WTC11 (cell line): ENCODE results near the gene ADGRV1. TPM values are rescaled to one million over a fixed set of nuclear protein-coding genes. Genes with fewer than 3 reads are reported as not detected.

Experiments
- ATAC-seq: fragments of 200-7000 bp; cut with Tn5 transposase; 2 replicates; pipeline ENCODE4 v1.10.0; 2021; ENCODE audit warnings: mild to moderate bottlenecking, moderate library complexity
- CTCF ChIA-PET: fragments of 300-600 bp; sonication (Branson Sonifier 250); formaldehyde crosslinking; loops from one replicate; lab custom pipeline; 2021; ENCODE audit warnings: antibody characterized with exemption; lab: Charles Lee
- POLR2A ChIA-PET: fragments of 350-600 bp; sonication (Branson Sonifier 250); formaldehyde crosslinking; loops from one replicate; lab custom pipeline; 2021; ENCODE audit warnings: antibody characterized with exemption; lab: Charles Lee
- DNase-seq: peaks from one replicate; pipeline ENCODE4 v3.0.0; 2021; ENCODE audit warnings: low spot score
- H3K27ac Mint-ChIP-seq: 2 replicates; pipeline ENCODE4 v1.8.0; 2021; ENCODE audit warnings: mixed read lengths
- H3K27me3 Mint-ChIP-seq: 2 replicates; pipeline ENCODE4 v1.8.0; 2021; ENCODE audit warnings: low read depth, mild to moderate bottlenecking, moderate library complexity, mixed read lengths
- H3K36me3 Mint-ChIP-seq: 2 replicates; pipeline ENCODE4 v1.8.0; 2021; ENCODE audit warnings: mixed read lengths
- H3K4me1 Mint-ChIP-seq: 2 replicates; pipeline ENCODE4 v1.8.0; 2022; ENCODE audit warnings: mixed read lengths
- H3K4me3 Mint-ChIP-seq: 2 replicates; pipeline ENCODE4 v1.8.0; 2021; ENCODE audit warnings: mild to moderate bottlenecking, moderate library complexity, mixed read lengths
- H3K9me3 Mint-ChIP-seq: 2 replicates; pipeline ENCODE4 v1.8.0; 2021; ENCODE audit warnings: mixed read lengths
- AFF4 ChIP-seq: sonication (generic); formaldehyde crosslinking; IDR thresholded peaks from 2 replicates; pipeline ENCODE4 v1.8.1; 2023; ENCODE audit warnings: mild to moderate bottlenecking, missing genetic modification reagents, borderline replicate concordance
- ATF3 ChIP-seq: sonication (generic); formaldehyde crosslinking; conservative IDR thresholded peaks from 2 replicates; pipeline ENCODE4 v1.8.1; 2022; ENCODE audit warnings: mild to moderate bottlenecking, missing genetic modification reagents
- CREB1 ChIP-seq: sonication (generic); formaldehyde crosslinking; IDR thresholded peaks from 2 replicates; pipeline ENCODE4 v1.8.0; 2023; ENCODE audit warnings: mild to moderate bottlenecking, missing genetic modification reagents
- CREM ChIP-seq: sonication (generic); formaldehyde crosslinking; IDR thresholded peaks from 2 replicates; pipeline ENCODE4 v1.8.1; 2022; ENCODE audit warnings: mild to moderate bottlenecking, missing genetic modification reagents, moderate library complexity
- ELF4 ChIP-seq: sonication (generic); formaldehyde crosslinking; IDR thresholded peaks from 2 replicates; pipeline ENCODE4 v1.8.1; 2022; ENCODE audit warnings: low read depth, mild to moderate bottlenecking, moderate library complexity, missing genetic modification reagents
- ERG ChIP-seq: fragments of 250-450 bp; sonication (Bioruptor Pico); IDR thresholded peaks from 2 replicates; pipeline ENCODE4 v1.8.0; 2021; ENCODE audit warnings: mild to moderate bottlenecking
- FOXJ3 ChIP-seq: sonication (generic); formaldehyde crosslinking; IDR thresholded peaks from 2 replicates; pipeline ENCODE4 v1.9.0; 2021; ENCODE audit warnings: missing genetic modification reagents, mild to moderate bottlenecking, borderline replicate concordance
- FOXP4 ChIP-seq: sonication (generic); formaldehyde crosslinking; IDR thresholded peaks from 2 replicates; pipeline ENCODE4 v1.8.0; 2022; ENCODE audit warnings: mild to moderate bottlenecking, missing genetic modification reagents
- GABPB1 ChIP-seq: sonication (generic); formaldehyde crosslinking; IDR thresholded peaks from 2 replicates; pipeline ENCODE4 v1.8.1; 2023; ENCODE audit warnings: mild to moderate bottlenecking, missing genetic modification reagents
- GTF2I ChIP-seq: fragments of 250-450 bp; sonication (Bioruptor Pico); conservative IDR thresholded peaks from 2 replicates; pipeline ENCODE4 v1.4.0; 2021; ENCODE audit warnings: mild to moderate bottlenecking
- HMGA2 ChIP-seq: fragments of 250-450 bp; sonication (Bioruptor Pico); IDR thresholded peaks from 2 replicates; pipeline ENCODE4 v1.4.0; 2021; ENCODE audit warnings: mild to moderate bottlenecking, moderate library complexity
- JAZF1 ChIP-seq: fragments of 250-450 bp; sonication (Bioruptor Pico); IDR thresholded peaks from 2 replicates; pipeline ENCODE4 v1.9.0; 2021; ENCODE audit warnings: moderate library complexity, mild to moderate bottlenecking, inconsistent platforms
- MAX ChIP-seq: sonication (generic); formaldehyde crosslinking; IDR thresholded peaks from 2 replicates; pipeline ENCODE4 v1.8.0; 2022; ENCODE audit warnings: mild to moderate bottlenecking, missing genetic modification reagents
- MXD4 ChIP-seq: fragments of 250-450 bp; sonication (Bioruptor Pico); IDR thresholded peaks from 2 replicates; pipeline ENCODE4 v1.8.0; 2021; ENCODE audit warnings: mild to moderate bottlenecking, moderate library complexity, borderline replicate concordance
- NR1H2 ChIP-seq: sonication (generic); formaldehyde crosslinking; IDR thresholded peaks from 2 replicates; pipeline ENCODE4 v1.9.0; 2021; ENCODE audit warnings: mild to moderate bottlenecking, moderate library complexity, missing genetic modification reagents
- OVOL2 ChIP-seq: fragments of 250-450 bp; sonication (Bioruptor Pico); IDR thresholded peaks from 2 replicates; pipeline ENCODE4 v1.9.0; 2021; ENCODE audit warnings: mild to moderate bottlenecking, borderline replicate concordance
- RELA ChIP-seq: sonication (generic); formaldehyde crosslinking; IDR thresholded peaks from 2 replicates; pipeline ENCODE4 v1.8.1; 2022; ENCODE audit warnings: missing genetic modification reagents, mild to moderate bottlenecking, borderline replicate concordance
- USF1 ChIP-seq: sonication (generic); formaldehyde crosslinking; IDR thresholded peaks from 2 replicates; pipeline ENCODE4 v1.8.0; 2022; ENCODE audit warnings: mild to moderate bottlenecking, missing genetic modification reagents
- ZNF138 ChIP-seq: sonication (generic); formaldehyde crosslinking; conservative IDR thresholded peaks from 2 replicates; pipeline ENCODE4 v1.8.1; 2022; ENCODE audit warnings: mild to moderate bottlenecking, moderate library complexity, missing genetic modification reagents
- ZNF423 ChIP-seq: fragments of 250-450 bp; sonication (Bioruptor Pico); IDR thresholded peaks from 2 replicates; pipeline ENCODE4 v2.1.2; 2022; ENCODE audit warnings: mild to moderate bottlenecking, moderate library complexity
- ZNF532 ChIP-seq: fragments of 250-450 bp; sonication (Bioruptor Pico); IDR thresholded peaks from 2 replicates; pipeline ENCODE4 v1.9.0; 2021; ENCODE audit warnings: mild to moderate bottlenecking, borderline replicate concordance
- total RNA-seq: library from RNA; stranded (reverse); gene quantifications from 3 replicates; pipeline ENCODE4 v1.2.3, GENCODE V29; 2021

The ADGRV1 gene
- total RNA-seq, 1 experiment from 2014 or later = 74.5 TPM

DNA sequence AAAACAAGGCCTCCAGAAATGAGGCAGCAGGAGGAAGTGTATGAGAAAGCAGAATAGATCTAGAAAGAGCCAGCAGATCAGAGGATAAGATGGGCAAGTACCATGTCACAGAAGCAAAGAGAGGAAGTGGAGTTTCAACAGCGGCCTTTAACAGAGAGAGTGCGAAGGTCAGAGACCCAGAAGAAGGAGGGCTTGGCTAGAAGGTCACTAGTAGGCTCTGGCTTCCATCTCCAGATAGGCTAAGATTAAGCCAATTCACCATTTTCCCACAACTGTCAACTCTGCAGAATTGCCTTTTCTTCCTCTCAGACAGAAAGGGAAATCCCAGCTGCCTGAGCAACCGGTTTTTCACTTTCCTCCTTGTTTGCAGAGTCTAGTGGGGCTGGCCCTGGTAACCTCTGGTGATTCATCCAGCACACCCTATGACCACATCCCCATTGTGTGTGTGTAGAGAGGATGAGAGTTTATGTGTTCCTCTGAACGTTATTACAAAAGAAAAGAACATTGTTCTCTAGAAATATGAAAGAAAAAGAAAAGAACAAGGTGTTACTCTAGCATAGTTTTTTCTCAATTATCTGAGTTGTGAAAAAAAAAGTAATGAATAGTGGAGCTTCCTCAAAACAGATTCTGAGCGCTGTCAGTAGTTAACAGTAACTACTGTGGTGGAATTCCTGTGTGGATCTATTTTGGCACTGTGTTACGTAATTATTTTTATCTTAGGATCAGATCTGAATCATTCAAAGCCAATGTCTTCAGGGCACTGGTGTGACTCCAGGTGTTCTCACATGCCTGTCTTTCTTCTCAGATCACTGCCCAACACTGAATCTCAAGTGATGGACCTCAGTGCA lies 604.2 kb downstream of the ADGRV1 start (continued):
- no peak for TF ChIP-seq ZNF423 (CRISPR knock-in tag)
- TF ChIP-seq GTF2I (CRISPR knock-in tag) = no peak
- no peak for TF ChIP-seq FOXJ3
- TF ChIP-seq AFF4 (CRISPR knock-in tag) = no peak
- no peak for TF ChIP-seq ATF3
- TF ChIP-seq ZNF138 (CRISPR knock-in tag) = no peak
- no peak for TF ChIP-seq CREB1
- TF ChIP-seq ELF4 (CRISPR knock-in tag) = no peak
- TF ChIP-seq RELA = no peak
- no peak for TF ChIP-seq ERG (CRISPR knock-in tag)
- TF ChIP-seq, all 79 proteins: peak for 0

- DNase-seq (no peak), ATAC-seq (no peak)
- Mint-ChIP-seq H3K4me1 (peaks cover 3% of the 10 kb centered on the region; the same call in 1 of the 2 replicates), H3K36me3 (peaks cover 8% of the 10 kb centered on the region; the same call in 1 of the 2 replicates), H3K4me3 (no peak overlapping the region), H3K27me3 (no peaks in the 10 kb centered on the region), H3K9me3 (no peaks in the 10 kb centered on the region), H3K27ac (no peak overlapping the region)
- ChIA-PET POLR2A (no interaction called here), CTCF (no interaction called here)
- TF ChIP-seq MXD4 (no peak), OVOL2 (CRISPR knock-in tag) (no peak), NR1H2 (CRISPR knock-in tag) (no peak), USF1 (no peak), JAZF1 (CRISPR knock-in tag) (no peak), HMGA2 (CRISPR knock-in tag) (no peak), ZNF532 (CRISPR knock-in tag) (no peak), FOXP4 (CRISPR knock-in tag) (no peak), GABPB1 (CRISPR knock-in tag) (no peak), CREM (CRISPR knock-in tag) (no peak), MAX (CRISPR knock-in tag) (no peak)
Observed at GRCh38 chr5:91164424-91164823, 605.8 kb downstream of the ADGRV1 start.
